MCF 10A (cell line): ENCODE data around the gene ARHGAP4. TPM values are rescaled to one million over a fixed set of nuclear protein-coding genes. Genes with fewer than 3 reads are reported as not detected.

Experiments
- Bru-seq: library from RNA; stranded (reverse); fragments of 400-500 nt; gene quantifications from one replicate; lab custom pipeline; 2021; lab: Mats Ljungman, UMichigan
- BruChase-seq, 2 experiments: library from RNA; stranded (reverse); fragments of 400-500 nt; gene quantifications; one replicate each; lab custom pipeline; 2021; lab: Mats Ljungman, UMichigan
- BruUV-seq: library from RNA; stranded (reverse); fragments of 400-500 nt; replicated peaks from 2 replicates; lab custom pipeline; 2021; lab: Mats Ljungman, UMichigan
- CTCF ChIA-PET: fragments of 300-600 bp; sonication (Branson Sonifier 250); formaldehyde crosslinking; extraction: SDS; loops from one replicate; lab custom pipeline; 2021; ENCODE audit warnings: antibody characterized with exemption, inconsistent platforms; lab: Yijun Ruan, JAX
- POLR2A ChIA-PET: fragments of 300-600, 350-650 bp; sonication (Branson Sonifier 250); formaldehyde crosslinking; extraction: SDS; loops from one replicate; lab custom pipeline; 2020; ENCODE audit warnings: antibody characterized with exemption, inconsistent platforms; lab: Yijun Ruan, JAX
- DNase-seq: peaks from one replicate; pipeline ENCODE4 v3.0.0-alpha.2; 2018; ENCODE audit not compliant: unreplicated experiment
- H3K27ac Mint-ChIP-seq: one replicate; pipeline ENCODE4 v1.8.0; 2022; ENCODE audit warnings: mild to moderate bottlenecking, low read depth, mixed read lengths; ENCODE audit not compliant: unreplicated experiment
- H3K27me3 Mint-ChIP-seq: one replicate; pipeline ENCODE4 v1.8.0; 2022; ENCODE audit warnings: mixed read lengths; ENCODE audit not compliant: insufficient read depth, unreplicated experiment
- H3K36me3 Mint-ChIP-seq: one replicate; pipeline ENCODE4 v1.8.0; 2022; ENCODE audit warnings: mild to moderate bottlenecking, moderate library complexity, mixed read lengths; ENCODE audit not compliant: insufficient read depth, unreplicated experiment
- H3K4me1 Mint-ChIP-seq: one replicate; pipeline ENCODE4 v1.8.0; 2022; ENCODE audit warnings: mixed read lengths; ENCODE audit not compliant: insufficient read depth, unreplicated experiment
- H3K4me3 Mint-ChIP-seq: one replicate; pipeline ENCODE4 v1.8.0; 2022; ENCODE audit warnings: mild to moderate bottlenecking, moderate library complexity, mixed read lengths; ENCODE audit not compliant: unreplicated experiment
- H3K9me3 Mint-ChIP-seq: one replicate; pipeline ENCODE4 v1.8.0; 2022; ENCODE audit warnings: mixed read lengths; ENCODE audit not compliant: unreplicated experiment
- intact Hi-C: fragments of 100-400 bp; cut with micrococcal nuclease; formaldehyde crosslinking; loops from 2 replicates; pipeline ENCODE4 v1.14.1; 2022
- long read RNA-seq: library from polyadenylated mRNA; stranded (forward); transcript quantifications from one replicate; pipeline ENCODE4 v2.0.0, GENCODE V29; 2022
- total RNA-seq: library from RNA; stranded (reverse); gene quantifications from 2 replicates; pipeline ENCODE4 v1.2.3, GENCODE V29; 2022
- TF ChIP-seq, protein P1 (sequence below): fragments of 200-600 bp; IDR thresholded peaks from one replicate; pipeline ENCODE4 v1.8.0; 2022; ENCODE audit warnings: antibody characterized with exemption, mild to moderate bottlenecking; ENCODE audit not compliant: unreplicated experiment

The ARHGAP4 gene
- 2.3 and 2.6 TPM in 2 replicates for total RNA-seq
- percentile 24 among the genes with signal in this experiment for Bru-seq, nascent RNA
- percentile 37 among the genes with signal in this experiment for BruChase-seq, experiment 1, labeled RNA remaining after a 6-hour chase
- percentile 26 among the genes with signal in this experiment for BruChase-seq, experiment 2, labeled RNA remaining after a 2-hour chase
- long read RNA-seq, partial matches to known transcripts, result 0 of 4 reads
- long read RNA-seq, other reads (novel, unspliced or antisense), result 4 of 4 reads

DNA sequence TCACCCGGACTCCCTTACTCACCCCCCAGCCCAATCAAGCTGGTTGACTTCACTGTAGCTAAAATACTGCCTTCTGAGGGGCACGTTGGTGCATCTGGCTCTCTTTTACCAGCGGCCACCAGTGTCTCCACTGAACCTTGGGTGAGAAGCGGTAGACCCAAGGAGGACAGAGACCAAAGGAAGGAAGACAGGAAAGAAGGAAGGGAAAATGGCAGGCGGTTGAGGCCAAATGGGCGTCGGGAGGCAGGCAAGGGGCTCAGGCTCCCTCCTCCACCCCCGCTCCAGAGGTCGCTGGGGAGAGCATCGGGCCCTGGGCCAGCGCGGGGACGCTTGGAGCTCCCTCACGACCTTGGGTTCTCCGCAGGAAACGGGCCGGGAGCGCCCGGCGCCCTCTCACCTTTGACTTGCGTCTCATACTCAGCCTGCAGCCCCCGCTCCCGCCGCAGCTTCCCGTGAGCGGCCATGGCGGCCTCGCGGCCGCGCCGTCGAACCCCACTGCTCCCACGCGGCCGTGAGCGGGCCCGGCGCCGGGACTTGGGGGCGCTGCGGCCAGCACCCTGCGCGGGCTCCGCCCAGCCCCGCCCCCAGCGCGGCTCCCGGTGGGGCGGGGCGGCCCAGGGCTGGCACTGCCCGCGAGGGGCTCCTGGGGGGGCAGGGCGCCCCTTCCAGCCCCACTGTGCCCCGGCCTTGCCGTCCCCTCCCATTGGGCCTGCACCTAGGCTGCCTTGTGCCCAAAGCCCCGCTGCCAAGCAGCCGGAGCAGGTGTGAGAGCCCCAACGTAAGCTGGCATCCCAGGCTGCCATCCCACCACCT lies at the start of gene ARHGAP4:
ARHGAP4 (minus strand) TSS at position 526 of the 813 bp plus-strand sequence; CDS start at position 464, 62 bp downstream.
- Mint-ChIP-seq H3K9me3 (no peaks in the 10 kb centered on the region), H3K36me3 (peaks cover 6% of the 10 kb centered on the region), H3K27me3 (no peaks in the 10 kb centered on the region), H3K4me3 (peak within 1 kb of the TSS; percentile 79), H3K4me1 (peaks cover 9% of the 10 kb centered on the region), H3K27ac (no peak within 1 kb of the TSS)
- TSS peak; percentile 91 for BruUV-seq
- TF ChIP-seq, protein P1, sequence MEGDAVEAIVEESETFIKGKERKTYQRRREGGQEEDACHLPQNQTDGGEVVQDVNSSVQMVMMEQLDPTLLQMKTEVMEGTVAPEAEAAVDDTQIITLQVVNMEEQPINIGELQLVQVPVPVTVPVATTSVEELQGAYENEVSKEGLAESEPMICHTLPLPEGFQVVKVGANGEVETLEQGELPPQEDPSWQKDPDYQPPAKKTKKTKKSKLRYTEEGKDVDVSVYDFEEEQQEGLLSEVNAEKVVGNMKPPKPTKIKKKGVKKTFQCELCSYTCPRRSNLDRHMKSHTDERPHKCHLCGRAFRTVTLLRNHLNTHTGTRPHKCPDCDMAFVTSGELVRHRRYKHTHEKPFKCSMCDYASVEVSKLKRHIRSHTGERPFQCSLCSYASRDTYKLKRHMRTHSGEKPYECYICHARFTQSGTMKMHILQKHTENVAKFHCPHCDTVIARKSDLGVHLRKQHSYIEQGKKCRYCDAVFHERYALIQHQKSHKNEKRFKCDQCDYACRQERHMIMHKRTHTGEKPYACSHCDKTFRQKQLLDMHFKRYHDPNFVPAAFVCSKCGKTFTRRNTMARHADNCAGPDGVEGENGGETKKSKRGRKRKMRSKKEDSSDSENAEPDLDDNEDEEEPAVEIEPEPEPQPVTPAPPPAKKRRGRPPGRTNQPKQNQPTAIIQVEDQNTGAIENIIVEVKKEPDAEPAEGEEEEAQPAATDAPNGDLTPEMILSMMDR, result no peak
- POLR2A ChIA-PET, result interaction anchor here (0.9 to 1.6 kb wide), 3 partner anchors 8 to 46 kb away, joined by 3 to 8 read pairs (median 3); partner anchors contain the start of gene HCFC1
- no peak for DNase-seq
- intact Hi-C loops, result no loop called here
- CTCF ChIA-PET, result interaction anchor here (1.1 to 3.1 kb wide), 3 partner anchors 21 to 37 kb away, joined by 3 to 19 read pairs (median 5); no protein-coding TSS in a partner anchor

GRCh38 chrX:153974726-153975286 lies 48.7 kb upstream of the ARHGAP4 start:
- H3K9me3 Mint-ChIP-seq, result no peaks in the 10 kb centered on the region
- CTCF ChIA-PET, result interaction anchor here (0.9 to 1.4 kb wide), 2 partner anchors 28 to 38 kb away, joined by 3 to 4 read pairs; no protein-coding TSS in a partner anchor
- no peak overlapping the region for H3K4me3 Mint-ChIP-seq
- TF ChIP-seq, protein P1, result no peak
- intact Hi-C loops, result no loop called here
- no peak overlapping the region for H3K27ac Mint-ChIP-seq
- H3K4me1 Mint-ChIP-seq, result peaks cover 10% of the 10 kb centered on the region
- peaks cover 4% of the 10 kb centered on the region for H3K36me3 Mint-ChIP-seq
- no peak for DNase-seq
- no peaks in the 10 kb centered on the region for H3K27me3 Mint-ChIP-seq
- POLR2A ChIA-PET, result interaction anchor here (3.8 kb wide), 1 partner anchor 35 kb away, joined by 15 read pairs; no protein-coding TSS in a partner anchor
- BruUV-seq, result no TSS peak

DNA sequence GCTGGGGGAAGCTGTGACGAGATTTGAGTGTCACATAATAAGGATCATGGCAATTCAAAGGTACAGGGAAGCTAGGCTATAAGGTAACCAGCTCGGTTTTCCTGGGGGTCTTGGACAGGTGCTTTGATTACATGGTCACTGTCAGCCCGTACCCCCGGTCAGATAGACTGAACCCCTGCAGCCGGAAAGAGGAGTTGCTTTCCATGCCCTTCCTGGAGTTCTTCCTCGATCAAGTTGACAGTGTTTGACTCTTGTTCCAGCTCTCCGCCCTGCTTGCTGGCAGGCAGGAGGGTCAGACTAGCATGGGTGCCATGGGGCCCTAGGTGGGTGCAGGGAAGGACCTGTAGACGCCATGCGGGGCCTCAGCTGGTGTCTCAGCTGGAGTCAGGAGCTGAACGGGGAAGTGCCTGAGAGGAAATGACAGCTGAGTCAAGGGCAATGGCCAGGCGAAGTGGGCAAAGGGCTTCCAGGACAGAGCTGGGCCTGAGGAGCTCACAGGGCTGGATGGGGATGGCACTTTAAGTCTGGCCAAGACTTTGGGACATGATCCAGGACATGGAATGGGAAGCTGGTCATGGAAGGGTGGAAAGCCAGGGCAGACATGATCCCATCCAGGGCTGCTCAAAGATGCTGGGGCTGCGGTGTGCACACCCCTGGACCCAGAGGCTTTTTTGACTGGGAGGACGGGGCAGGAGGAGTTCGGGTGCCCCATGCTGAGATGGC lies 48.1 kb upstream of the ARHGAP4 start:
- no TSS peak for BruUV-seq
- no peaks in the 10 kb centered on the region for H3K9me3 Mint-ChIP-seq
- DNase-seq, result no peak
- intact Hi-C loops, result no loop called here
- CTCF ChIA-PET, result interaction anchor here (0.9 kb wide), 2 partner anchors 27 to 40 kb away, joined by 3 read pairs; no protein-coding TSS in a partner anchor
- no peak overlapping the region for H3K27ac Mint-ChIP-seq
- POLR2A ChIA-PET, result interaction anchor here (0.7 to 3.8 kb wide), 3 partner anchors 12 to 46 kb away, joined by 3 to 15 read pairs (median 4); partner anchors contain the start of gene IRAK1
- peaks cover 4% of the 10 kb centered on the region for H3K36me3 Mint-ChIP-seq
- H3K4me3 Mint-ChIP-seq, result peak overlapping the region; percentile 95
- H3K4me1 Mint-ChIP-seq, result peaks cover 16% of the 10 kb centered on the region
- no peaks in the 10 kb centered on the region for H3K27me3 Mint-ChIP-seq
- TF ChIP-seq, protein P1, result no peak
